Prostate gland (tissue), 2 donors: Measurements from ENCODE around the gene SLC47A1.

ENCODE experiments used
- CTCF ChIP-seq, 4 experiments: fragments of 200-600 bp in 2 of 4; fragments of 450-650 bp in 2 of 4; sonication (generic) in 2 of 4; IDR thresholded peaks; 1 replicate in 3 of 4; 2 replicates in 1 of 4; pipeline ENCODE4 v1.5.1; 2016 to 2019; ENCODE audit warnings: antibody characterized with exemption in 4 of 4, mild to moderate bottlenecking in 2 of 4, moderate library complexity in 2 of 4
- POLR2A ChIP-seq: fragments of 450-650 bp; IDR thresholded peaks from one replicate; pipeline ENCODE4 v1.6.1; 2016; ENCODE audit warnings: antibody characterized with exemption, mild to moderate bottlenecking
- POLR2AphosphoS5 ChIP-seq: sonication (generic); formaldehyde crosslinking; IDR thresholded peaks from one replicate; pipeline ENCODE4 v1.6.1; 2017; ENCODE audit warnings: antibody characterized with exemption

DNA sequence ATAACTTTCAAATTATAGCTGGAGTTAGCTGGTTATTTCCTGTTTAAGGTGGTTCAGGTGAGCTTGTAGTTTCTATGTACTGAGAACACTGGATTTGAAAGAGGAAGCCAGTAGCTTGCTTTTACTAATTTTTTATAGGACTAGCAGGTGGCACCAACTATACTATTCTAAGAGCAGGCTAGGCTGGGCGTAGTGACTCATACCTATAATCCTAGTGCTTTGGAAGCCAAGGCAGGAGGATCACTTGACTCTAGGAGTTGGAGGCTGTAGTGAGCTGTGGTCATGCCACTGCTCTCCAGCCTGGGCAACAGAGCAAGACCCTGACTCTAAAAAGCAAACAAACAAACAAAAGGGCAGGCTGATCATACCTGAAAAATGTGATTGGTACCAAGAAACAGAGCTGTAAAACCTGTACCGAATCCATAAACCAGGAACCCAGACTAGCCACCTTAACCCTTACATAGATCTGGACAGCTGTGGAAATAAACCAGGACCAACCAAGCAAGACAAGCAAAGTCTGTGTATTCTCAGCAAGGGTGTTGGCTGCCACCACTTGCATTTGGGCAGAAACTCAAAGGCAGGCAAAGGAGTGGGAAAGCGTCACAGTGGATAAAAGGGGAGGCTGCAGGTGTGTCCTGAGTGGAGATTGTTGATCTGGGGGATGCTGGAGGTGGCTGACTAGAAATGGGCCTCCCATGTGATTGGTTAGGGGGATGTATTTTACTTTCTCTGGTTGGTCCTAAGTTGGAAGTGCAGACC is 36.3 kb downstream of the SLC47A1 start:
- no peak for TF ChIP-seq POLR2A
- TF ChIP-seq CTCF (IDR thresholded peaks at IDR 0.05), result no peak
- TF ChIP-seq POLR2AphosphoS5, result no peak
